Stimulated activated CD8-positive, alpha-beta memory T cell treated with anti-CD3 and anti-CD28 coated beads, Interleukin-7, amount 100 ng/mL, for 48 hours (primary cell): ENCODE measurements around the gene OTULINL.

Source experiments
- DNase-seq, 2 donors: peaks; one replicate each; pipeline ENCODE4 v3.0.0-alpha.2; 2020; ENCODE audit warnings: low read depth in 1 of 2; ENCODE audit errors: extremely low read depth in 1 of 2

OTULINL gene

GRCh38 chr5:14598225-14598624 is 16.6 kb downstream of the OTULINL start:
- DNase-seq, result no peak

DNA sequence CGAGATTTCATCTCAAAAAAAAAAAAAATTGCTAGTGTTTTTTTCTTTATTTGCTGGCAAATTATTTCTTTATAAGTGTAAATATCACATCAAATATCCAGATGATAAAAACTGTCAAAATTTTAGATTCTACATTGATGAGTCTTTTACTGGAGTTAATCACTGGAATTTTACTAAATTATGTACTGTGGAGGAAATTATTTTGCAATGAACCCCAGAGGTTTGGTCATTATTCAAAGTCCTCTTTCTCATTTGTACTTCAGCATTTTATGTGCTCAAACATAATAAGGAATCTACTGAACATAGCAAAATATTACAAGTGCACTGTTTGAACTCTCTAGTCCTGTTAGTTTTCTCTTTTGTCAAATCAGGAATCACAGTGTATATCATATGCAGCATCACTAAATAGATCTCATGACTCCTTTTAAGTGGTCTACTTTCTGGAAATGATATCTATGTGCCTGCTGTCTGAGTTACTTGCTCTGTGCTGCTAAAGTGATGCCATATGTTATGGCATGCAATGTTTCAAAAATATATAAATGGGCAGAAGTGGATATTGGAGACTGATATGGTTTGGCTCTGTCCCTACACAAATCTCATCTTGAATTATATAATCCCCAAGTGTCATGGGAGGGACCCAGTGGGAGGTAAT is 18.0 kb downstream of the OTULINL start:
- no peak for DNase-seq

GRCh38 chr5:14600846-14601245 is 19.3 kb downstream of the OTULINL start:
- no peak for DNase-seq

DNA sequence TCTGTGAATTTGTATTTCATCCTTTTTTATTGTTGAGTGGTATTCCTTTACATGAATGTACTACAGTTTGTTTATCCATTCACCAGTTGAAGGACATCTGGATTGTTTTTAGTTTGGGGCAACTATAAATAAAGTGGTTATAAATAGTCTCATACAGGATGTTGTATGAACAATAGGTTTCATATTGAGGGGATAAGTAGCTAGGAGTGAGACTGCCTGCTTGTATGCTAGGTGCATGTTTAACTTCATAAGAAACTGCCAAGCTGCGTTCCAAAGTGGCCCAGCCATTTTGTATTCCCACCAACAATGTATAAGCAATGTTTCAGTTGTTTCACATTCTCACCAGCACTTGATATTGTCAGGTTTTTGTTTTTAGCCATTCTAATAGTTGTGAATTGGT is 21.5 kb downstream of the OTULINL start:
- no peak for DNase-seq

DNA sequence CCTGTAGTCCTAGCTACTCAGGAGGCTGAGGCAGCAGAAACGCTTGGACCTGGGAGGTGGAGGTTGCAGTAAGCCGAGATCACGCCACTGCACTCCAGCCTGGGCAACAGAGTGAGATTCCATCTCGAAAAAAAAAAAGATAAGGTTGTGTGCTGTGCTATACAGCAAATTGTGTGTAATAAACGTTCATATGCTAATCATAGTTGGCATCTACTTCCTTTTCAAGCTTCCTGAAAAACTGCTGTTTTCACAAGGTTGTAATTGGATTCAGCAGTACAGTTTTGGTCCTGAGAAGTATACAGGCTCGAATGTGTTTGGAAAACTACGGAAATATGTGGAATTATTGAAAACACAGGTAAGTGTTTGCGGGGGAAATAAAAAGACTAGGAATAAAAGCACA is 25.5 kb downstream of the OTULINL start:
- no peak for DNase-seq

DNA sequence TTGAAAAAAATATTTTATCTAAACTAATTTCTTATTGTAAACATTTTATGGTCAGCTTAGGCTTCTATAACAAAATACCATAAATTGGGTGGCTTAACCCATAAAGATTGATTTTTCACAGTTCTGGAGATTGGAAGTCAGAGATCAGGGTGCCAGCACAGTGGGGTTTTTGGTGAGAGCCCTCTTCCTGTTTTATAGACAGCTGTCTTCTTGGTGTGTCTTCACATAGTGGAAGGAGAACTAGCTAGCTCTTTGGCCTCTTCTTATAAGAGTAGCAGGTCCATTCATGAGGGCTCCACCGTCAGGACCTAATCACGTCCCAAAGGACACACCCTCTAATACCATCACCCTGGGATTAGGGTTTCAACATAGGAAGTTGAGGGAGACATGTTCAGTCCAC is 26.6 kb downstream of the OTULINL start:
- DNase-seq, result no peak

- no peak for DNase-seq
Measured at GRCh38 chr5:14611737-14612136, 30.1 kb downstream of the OTULINL start.

- DNase-seq, result no peak
Measured at GRCh38 chr5:14614490-14614889, 32.9 kb downstream of the OTULINL start.

DNA sequence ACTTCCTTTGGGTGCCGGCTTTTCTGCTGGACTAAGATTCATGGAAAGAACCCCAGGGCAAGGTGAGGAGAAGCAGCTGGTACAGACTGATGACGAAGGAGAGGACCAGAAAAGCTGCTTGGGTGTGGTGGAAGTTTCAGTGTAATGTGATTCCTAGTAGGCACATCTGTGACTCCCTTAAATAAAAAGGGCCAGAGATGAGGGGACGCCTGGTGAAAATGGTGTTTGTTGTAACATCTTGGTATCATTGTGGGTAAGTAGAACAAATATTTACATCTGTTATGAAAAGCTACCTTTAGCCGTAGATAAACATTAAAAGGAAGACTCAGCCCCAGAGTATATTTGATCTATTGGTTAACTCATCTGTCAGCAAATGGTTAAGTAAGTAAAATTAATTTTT is 33.8 kb downstream of the OTULINL start:
- DNase-seq, result no peak

DNA sequence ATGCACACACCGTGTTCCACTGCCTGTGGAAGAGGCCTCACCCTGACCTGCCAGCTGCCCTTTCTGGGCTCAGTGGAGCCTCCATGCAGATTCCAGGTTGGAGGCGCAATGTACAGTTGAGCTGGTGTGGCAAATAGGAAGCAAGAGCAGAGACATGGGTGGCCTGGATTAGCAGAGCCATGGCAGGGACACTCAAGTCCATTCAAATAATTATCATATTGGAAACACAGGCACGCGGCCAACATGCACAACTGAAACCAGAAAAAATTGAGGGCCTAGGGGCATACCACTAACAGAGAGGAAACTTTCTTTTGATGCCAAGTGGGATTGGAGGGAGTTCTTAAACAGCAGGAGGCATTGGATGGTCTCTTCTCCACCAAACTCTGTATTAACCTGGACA is 35.8 kb downstream of the OTULINL start:
- DNase-seq, result no peak

DNA sequence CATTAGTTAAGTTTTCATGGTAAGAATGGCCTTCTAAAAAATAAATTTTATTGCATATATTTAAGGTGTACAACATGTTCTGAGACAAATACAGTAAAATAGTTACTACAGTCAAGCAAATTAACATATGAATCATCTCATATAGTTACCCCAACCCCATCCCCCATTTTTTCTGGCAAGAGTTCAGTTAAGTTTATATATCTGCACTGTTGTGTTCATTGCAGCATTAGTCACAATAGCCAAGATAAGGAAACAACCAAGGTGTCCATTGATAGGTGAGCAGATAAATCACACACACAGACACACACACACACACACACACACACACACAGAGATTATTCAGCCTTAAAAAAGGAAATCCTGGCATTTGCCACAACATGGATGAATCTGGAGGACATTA is 45.7 kb downstream of the OTULINL start:
- DNase-seq, result no peak

DNA sequence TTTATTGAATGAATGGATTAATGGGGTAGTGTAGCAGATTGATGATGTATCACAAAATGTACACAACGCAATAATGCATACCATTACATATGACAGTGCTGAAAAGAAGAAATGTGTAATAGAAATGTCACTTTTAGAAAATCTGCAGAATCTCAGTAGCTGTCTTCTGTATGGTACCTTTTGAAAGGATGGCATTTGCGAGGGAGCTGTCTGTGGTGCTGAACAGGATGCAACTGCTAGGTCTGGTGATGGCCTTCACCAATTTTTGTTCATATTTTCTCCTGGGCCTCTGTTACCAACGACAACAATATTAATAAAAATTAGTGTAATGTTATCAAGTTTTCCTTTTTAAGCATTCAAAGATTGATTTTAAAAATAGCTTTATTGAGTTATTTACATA is 46.8 kb downstream of the OTULINL start:
- DNase-seq, result peak in 1 of 2 donors; percentile 23

- no peak for DNase-seq
Measured at GRCh38 chr5:14630671-14631070, 49.1 kb downstream of the OTULINL start.

DNA sequence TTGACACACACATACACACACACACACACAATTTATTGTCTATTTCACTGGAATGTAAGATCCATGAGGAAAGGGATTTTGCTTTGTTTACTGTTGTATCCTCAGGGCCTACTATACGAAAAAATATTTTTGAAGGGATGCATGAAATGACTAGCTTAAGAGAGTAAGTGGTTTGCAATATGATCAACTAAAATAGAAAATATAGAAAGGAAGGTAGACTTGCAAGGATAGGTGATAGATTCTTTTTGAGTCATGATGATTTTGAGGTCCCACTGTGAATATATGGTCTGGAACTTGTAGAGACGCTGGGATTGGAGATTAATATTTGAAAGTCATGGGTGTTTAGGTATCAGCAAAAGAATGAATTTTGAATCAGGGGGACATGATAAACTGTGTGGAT is 54.1 kb downstream of the OTULINL start:
- DNase-seq, result no peak

- no peak for DNase-seq
Measured at GRCh38 chr5:14640765-14641164, 59.2 kb downstream of the OTULINL start.

- DNase-seq, result no peak
Measured at GRCh38 chr5:14644623-14645237, 63.1 kb downstream of the OTULINL start.

- no peak for DNase-seq
Measured at GRCh38 chr5:14650052-14650451, 68.5 kb downstream of the OTULINL start.

GRCh38 chr5:14655146-14655741 is 73.7 kb downstream of the OTULINL start:
- no peak for DNase-seq

- DNase-seq, result no peak
Measured at GRCh38 chr5:14656898-14657297, 75.3 kb downstream of the OTULINL start.

DNA sequence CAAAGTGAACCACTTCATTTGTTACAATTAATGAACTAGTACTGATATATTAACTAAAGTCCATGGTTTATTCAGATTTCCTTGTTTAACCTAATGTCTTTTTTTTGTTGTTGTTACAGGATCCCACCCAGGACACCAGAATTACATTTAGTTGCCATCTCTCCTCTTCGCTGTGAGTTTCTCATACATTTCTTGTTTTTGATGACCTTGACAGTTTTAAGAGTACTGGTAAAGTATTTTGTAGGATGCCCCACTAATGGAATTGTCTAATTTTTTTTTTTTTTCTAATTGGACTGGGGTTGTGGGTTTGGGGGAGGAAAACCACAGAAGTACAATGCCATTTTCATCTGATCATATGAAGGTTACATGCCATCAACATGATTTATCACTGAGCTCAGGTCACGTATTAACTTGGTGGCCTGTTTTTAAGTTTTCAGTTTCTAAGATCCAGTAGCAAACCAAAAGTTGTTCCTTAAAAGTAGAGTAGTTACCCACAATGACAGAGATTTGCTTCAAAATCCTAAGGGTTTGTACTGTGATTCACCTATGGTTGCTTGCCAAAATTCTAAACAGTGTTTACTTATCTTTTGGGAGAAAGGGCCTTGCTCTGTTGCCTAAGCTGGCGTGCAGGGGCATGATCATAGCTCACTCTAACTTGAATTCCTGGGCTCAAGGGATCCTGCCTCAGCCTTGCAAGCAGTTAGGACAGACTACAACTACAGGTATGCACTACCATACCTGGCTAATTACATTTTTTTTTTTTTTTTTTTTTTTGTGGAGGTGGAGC is 78.4 kb downstream of the OTULINL start:
- no peak for DNase-seq

DNA sequence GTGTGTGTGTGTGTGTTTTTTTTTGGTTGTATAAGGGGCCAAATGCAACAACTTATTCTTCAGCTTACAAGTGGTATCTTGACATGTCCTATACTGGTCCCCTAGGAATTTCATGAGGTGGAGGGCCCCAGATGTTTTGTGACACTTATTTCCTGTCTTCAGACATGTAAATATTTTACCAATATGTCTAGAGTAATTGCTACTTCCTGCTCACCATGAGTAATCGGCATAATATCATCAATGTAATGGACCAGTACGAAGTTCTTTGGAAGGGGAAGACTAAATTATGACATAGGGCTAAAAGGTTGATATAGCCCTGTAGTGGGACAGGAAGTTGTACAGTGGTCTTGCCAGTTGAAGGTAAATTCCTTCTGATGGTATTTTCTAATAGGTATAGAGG is 79.2 kb downstream of the OTULINL start:
- no peak for DNase-seq
